ENCODE data around the gene SNX13.

The SNX13 gene

GRCh38 chr7:17772581-17773288 lies 167.6 kb downstream of the SNX13 start:
- no peak for DNase-seq
- H3K9me3 ChIP-seq (ENCODE audit: severe bottlenecking): no peaks in the 10 kb centered on the region
- TF ChIP-seq, protein P1, sequence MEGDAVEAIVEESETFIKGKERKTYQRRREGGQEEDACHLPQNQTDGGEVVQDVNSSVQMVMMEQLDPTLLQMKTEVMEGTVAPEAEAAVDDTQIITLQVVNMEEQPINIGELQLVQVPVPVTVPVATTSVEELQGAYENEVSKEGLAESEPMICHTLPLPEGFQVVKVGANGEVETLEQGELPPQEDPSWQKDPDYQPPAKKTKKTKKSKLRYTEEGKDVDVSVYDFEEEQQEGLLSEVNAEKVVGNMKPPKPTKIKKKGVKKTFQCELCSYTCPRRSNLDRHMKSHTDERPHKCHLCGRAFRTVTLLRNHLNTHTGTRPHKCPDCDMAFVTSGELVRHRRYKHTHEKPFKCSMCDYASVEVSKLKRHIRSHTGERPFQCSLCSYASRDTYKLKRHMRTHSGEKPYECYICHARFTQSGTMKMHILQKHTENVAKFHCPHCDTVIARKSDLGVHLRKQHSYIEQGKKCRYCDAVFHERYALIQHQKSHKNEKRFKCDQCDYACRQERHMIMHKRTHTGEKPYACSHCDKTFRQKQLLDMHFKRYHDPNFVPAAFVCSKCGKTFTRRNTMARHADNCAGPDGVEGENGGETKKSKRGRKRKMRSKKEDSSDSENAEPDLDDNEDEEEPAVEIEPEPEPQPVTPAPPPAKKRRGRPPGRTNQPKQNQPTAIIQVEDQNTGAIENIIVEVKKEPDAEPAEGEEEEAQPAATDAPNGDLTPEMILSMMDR (IDR thresholded peaks at IDR 0.05; ENCODE audit: low read depth, low read length): no peak
- H3K27ac ChIP-seq: no peak overlapping the region
- H3K4me3 ChIP-seq (ENCODE audit: low read depth, low read length): no peak overlapping the region
- no peaks in the 10 kb centered on the region for H3K27me3 ChIP-seq (ENCODE audit: insufficient read depth, low read depth, severe bottlenecking)
- no peaks in the 10 kb centered on the region for H3K36me3 ChIP-seq

DNA sequence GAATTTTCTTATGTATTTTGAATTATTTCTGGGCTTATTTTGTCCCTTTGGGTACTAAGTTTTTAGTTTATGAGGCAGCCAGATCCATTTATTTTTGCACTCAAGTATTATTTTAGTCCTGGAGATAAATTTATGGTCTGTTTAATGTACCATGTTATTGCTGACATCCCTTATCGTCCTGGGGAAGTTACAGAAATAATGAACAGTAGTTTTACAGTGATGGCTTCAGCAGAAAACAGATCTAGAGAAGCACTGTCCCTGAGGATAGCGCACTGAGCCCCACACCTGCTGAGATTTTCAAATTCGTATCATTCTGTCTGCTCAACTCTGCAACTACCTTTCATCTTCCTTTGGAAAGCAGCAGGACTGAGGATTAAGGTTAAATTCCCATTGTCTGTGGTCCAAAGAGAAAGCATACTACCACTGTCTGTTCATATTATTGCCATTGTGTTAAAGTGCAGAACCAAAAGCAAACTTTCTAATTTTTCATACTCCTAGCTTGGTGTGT lies 168.3 kb downstream of the SNX13 start:
- no peaks in the 10 kb centered on the region for H3K36me3 ChIP-seq
- H3K27me3 ChIP-seq (ENCODE audit: insufficient read depth, low read depth, severe bottlenecking): no peaks in the 10 kb centered on the region
- TF ChIP-seq, protein P1 (IDR thresholded peaks at IDR 0.05; ENCODE audit: low read depth, low read length): no peak
- DNase-seq: no peak
- no peak overlapping the region for H3K27ac ChIP-seq
- H3K4me3 ChIP-seq (ENCODE audit: low read depth, low read length): no peak overlapping the region
- H3K9me3 ChIP-seq (ENCODE audit: severe bottlenecking): no peaks in the 10 kb centered on the region

- H3K36me3 ChIP-seq: no peaks in the 10 kb centered on the region
- DNase-seq: no peak
- no peak overlapping the region for H3K27ac ChIP-seq
- TF ChIP-seq, protein P1 (IDR thresholded peaks at IDR 0.05; ENCODE audit: low read depth, low read length): no peak
- no peak overlapping the region for H3K4me3 ChIP-seq (ENCODE audit: low read depth, low read length)
- H3K9me3 ChIP-seq (ENCODE audit: severe bottlenecking): no peaks in the 10 kb centered on the region
- no peaks in the 10 kb centered on the region for H3K27me3 ChIP-seq (ENCODE audit: insufficient read depth, low read depth, severe bottlenecking)
Measured at GRCh38 chr7:17770710-17771375, 169.5 kb downstream of the SNX13 start.

- H3K4me3 ChIP-seq (ENCODE audit: low read depth, low read length): no peak overlapping the region
Measured at GRCh38 chr7:17769918-17770317, 170.4 kb downstream of the SNX13 start.

DNA sequence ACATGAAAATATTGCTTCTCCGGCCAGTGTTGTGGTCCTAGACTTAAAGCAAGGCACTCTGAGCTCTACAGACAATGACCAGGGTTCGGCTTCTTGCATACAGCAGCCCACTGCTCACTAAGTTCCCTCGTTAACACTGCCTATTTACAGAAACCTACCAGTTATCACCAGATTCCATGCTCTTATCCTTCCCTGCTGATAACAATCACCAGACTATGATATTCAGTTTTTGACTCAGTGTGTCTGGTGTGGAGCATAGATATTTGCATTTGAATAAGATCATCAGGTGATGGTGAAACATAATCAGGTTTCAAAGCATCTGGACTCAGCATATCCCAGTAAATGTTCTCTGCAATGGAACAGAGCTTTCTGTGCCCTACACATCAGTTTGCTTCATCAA lies 182.3 kb downstream of the SNX13 start:
- no peaks in the 10 kb centered on the region for H3K9me3 ChIP-seq (ENCODE audit: severe bottlenecking)
- no peak overlapping the region for H3K4me3 ChIP-seq (ENCODE audit: low read depth, low read length)
- no peak overlapping the region for H3K27ac ChIP-seq
- TF ChIP-seq, protein P1 (IDR thresholded peaks at IDR 0.05; ENCODE audit: low read depth, low read length): no peak
- H3K27me3 ChIP-seq (ENCODE audit: insufficient read depth, low read depth, severe bottlenecking): no peaks in the 10 kb centered on the region
- H3K36me3 ChIP-seq: no peaks in the 10 kb centered on the region
- no peak for DNase-seq

More at GRCh38 chr7:17769918-17770317, 170.4 kb downstream of the SNX13 start:
- TF ChIP-seq, protein P1 (IDR thresholded peaks at IDR 0.05; ENCODE audit: low read depth, low read length): peak; percentile 73
- Histone ChIP-seq H3K36me3 (no peaks in the 10 kb centered on the region), H3K27me3 (ENCODE audit: insufficient read depth, low read depth, severe bottlenecking) (no peaks in the 10 kb centered on the region), H3K27ac (no peak overlapping the region), H3K9me3 (ENCODE audit: severe bottlenecking) (no peaks in the 10 kb centered on the region)
- peak; percentile 75 for DNase-seq
